Measurements from ENCODE around the gene TTLL10.

The TTLL10 gene

DNA sequence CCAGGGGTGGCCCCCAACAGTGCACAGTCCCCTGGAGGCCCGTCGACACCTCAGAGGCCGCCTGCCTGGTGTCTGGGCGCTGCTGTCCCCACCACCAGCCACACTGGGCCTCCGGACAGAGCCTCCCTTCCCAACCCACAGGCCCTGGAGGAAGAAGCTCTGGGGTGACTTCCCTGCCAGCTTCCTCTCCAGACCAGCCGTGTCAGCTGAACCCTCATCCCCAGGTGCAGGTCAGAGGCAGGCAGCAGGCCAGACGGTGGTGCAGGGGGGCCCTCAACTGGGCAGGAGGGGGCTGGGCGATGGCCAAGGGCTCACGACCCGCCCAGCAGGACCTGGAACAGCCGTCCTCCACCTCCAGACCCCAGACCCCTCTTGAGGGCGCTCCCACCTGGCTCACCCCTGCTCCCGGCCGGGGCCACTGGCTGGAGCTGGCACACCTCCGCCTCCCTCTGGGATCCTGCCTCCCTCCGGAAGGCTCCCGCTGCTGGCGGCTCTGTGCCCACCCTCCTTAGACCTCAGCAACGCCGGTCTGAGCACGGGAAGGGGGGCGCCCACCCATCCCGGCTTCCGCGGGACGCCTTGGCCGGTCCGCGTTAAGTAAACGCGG is 32.2 kb downstream of the TTLL10 start:
- peaks cover 3% of the 10 kb centered on the region for H3K36me3 Mint-ChIP-seq (ENCODE audit: low read depth)
- DNase-seq = no peak
- H3K27ac Mint-ChIP-seq = peak overlapping the region; percentile 42
- no peak for ATAC-seq
- peaks cover 24% of the 10 kb centered on the region for H3K4me1 Mint-ChIP-seq
- H3K27me3 Mint-ChIP-seq = peaks cover 2% of the 10 kb centered on the region
- no peaks in the 10 kb centered on the region for H3K9me3 Mint-ChIP-seq
- H3K4me3 Mint-ChIP-seq = peak overlapping the region; percentile 76

DNA sequence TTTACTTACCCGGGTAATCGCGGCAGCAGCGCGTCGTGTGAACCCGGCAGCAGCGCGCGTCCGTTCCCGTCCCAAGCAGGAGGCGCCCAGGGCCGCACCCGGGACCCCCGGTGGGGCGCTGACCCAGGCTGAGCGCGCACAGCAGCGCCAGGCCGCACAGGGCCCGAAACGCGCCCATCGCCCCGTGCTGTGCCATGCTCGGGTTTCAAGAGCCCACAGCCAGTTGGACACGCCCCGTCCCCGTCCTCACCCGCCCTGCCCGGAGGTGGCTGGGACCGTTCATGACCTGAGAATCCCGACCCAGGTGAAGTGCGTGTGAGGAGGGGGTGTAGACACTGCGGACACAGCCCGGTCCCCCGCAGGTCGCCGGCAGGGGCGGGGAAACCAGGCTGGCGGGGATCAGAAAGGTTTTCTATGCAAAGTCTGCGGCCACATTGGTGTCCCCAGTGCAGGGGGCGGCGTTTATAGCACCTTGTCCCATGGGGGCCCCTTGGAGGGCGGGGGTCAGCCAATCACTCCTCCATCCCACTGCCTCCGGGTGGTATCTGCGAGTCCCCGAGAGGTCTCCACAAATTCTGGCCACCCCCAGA is 32.8 kb downstream of the TTLL10 start, which contains the start of gene TNFRSF18:
Gene TNFRSF18, minus strand, starts transcription at position 217 of the 590 bp plus-strand sequence. Its CDS starts 21 bp downstream, at position 196.
- DNase-seq (peak; percentile 64), ATAC-seq (peak; percentile 27)
- H3K27me3 Mint-ChIP-seq = peaks cover 2% of the 10 kb centered on the region
- H3K4me1 Mint-ChIP-seq = peaks cover 24% of the 10 kb centered on the region
- peak within 1 kb of the TSS; percentile 76 for H3K4me3 Mint-ChIP-seq
- H3K9me3 Mint-ChIP-seq = no peaks in the 10 kb centered on the region
- H3K27ac Mint-ChIP-seq = peak within 1 kb of the TSS; percentile 42
- H3K36me3 Mint-ChIP-seq (ENCODE audit: low read depth) = peaks cover 7% of the 10 kb centered on the region

DNA sequence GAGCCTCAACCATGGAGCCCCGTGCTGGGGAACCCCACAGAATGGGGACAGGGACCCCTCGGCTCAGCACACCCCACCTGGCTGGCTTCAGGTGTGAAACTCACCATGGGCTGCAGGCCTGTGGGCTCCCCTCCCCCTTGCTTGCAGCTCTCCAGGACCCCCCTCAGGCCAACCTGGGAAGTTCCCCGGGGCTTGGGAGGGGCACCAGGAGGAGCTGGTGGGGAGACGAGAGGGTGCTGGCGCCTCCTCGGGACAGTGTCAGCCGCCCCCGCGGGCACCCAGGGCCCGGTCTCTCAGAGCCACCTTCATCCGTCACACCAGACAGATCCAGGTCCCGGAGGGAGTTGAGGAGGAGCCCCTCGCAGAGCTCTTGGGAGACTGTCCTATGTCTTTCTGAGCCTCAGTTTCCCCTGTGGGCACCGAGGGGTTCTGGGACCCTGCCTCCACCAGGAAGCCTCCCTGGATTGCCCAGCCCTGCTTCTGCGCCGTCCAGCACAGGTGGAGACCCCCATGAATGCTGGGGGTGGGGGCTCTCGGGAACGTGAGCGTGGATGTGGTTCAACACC is 33.4 kb downstream of the TTLL10 start:
- ATAC-seq = no peak
- no peak for DNase-seq
- H3K4me1 Mint-ChIP-seq = peaks cover 24% of the 10 kb centered on the region
- peaks cover 7% of the 10 kb centered on the region for H3K36me3 Mint-ChIP-seq (ENCODE audit: low read depth)
- peak overlapping the region; percentile 76 for H3K4me3 Mint-ChIP-seq
- H3K27ac Mint-ChIP-seq = no peak overlapping the region
- H3K27me3 Mint-ChIP-seq = peaks cover 2% of the 10 kb centered on the region
- no peaks in the 10 kb centered on the region for H3K9me3 Mint-ChIP-seq

DNA sequence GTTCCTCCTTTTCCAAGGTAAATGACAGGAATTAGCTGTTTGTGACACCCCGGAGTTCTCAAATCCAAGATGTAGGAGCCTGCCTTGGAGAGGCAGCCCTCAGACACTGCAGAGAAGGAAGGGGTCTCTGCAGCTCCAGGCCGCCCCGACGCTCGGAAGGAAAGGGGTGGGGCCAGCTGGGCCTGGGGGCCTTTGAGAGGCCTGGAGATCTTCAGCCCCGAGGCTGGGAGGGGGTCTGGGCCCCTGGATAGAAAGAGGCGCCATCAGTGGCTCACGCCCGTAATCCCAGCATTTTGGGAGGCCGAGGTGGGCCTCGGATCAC is 33.9 kb downstream of the TTLL10 start:
- H3K36me3 Mint-ChIP-seq (ENCODE audit: low read depth) = peaks cover 7% of the 10 kb centered on the region
- ATAC-seq (no peak), DNase-seq (no peak)
- H3K27me3 Mint-ChIP-seq = peaks cover 2% of the 10 kb centered on the region
- H3K9me3 Mint-ChIP-seq = no peaks in the 10 kb centered on the region
- no peak overlapping the region for H3K4me3 Mint-ChIP-seq
- H3K4me1 Mint-ChIP-seq = peaks cover 24% of the 10 kb centered on the region
- no peak overlapping the region for H3K27ac Mint-ChIP-seq

DNA sequence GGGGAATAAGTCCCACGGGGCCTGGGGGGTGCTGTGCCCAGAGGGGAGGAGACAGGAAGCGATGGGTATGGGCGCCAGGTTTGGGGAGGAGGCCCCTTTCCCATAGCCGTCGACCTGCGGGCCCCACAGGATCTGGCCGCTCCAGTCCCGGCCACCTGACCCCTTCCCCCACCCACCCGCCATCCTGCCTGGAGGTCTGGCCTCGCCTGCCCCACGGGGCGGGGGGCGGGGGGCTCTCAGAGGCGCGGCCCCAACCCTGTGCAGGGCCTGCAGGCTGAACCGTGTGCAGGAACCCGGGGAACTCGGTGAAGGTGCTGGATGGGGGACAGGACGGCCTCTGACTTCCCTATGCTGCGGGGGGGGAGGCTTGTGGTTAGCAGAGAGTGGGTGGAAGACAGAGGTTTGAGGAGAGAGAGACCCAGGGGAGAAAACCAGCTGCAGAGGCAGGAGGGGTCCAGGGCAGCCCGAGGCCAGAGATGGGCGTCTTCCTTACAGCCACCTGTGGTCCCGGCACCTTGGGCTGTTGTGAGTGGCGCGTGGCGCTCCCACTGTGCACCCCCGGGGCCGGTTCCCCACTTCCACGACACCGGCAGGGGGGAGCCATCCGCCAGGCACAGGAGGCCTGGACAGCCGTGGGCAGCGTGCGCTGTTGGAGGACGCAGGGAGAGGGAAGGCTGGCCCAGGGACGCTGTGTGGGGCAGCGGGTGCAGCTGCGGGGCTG is 35.2 kb downstream of the TTLL10 start:
- ATAC-seq (peak; percentile 2), DNase-seq (peak; percentile 59)
- Mint-ChIP-seq H3K36me3 (ENCODE audit: low read depth) (peaks cover 7% of the 10 kb centered on the region), H3K9me3 (no peaks in the 10 kb centered on the region), H3K4me3 (peak overlapping the region; percentile 80), H3K27ac (peak overlapping the region; percentile 90), H3K4me1 (peaks cover 24% of the 10 kb centered on the region), H3K27me3 (peaks cover 2% of the 10 kb centered on the region)

DNA sequence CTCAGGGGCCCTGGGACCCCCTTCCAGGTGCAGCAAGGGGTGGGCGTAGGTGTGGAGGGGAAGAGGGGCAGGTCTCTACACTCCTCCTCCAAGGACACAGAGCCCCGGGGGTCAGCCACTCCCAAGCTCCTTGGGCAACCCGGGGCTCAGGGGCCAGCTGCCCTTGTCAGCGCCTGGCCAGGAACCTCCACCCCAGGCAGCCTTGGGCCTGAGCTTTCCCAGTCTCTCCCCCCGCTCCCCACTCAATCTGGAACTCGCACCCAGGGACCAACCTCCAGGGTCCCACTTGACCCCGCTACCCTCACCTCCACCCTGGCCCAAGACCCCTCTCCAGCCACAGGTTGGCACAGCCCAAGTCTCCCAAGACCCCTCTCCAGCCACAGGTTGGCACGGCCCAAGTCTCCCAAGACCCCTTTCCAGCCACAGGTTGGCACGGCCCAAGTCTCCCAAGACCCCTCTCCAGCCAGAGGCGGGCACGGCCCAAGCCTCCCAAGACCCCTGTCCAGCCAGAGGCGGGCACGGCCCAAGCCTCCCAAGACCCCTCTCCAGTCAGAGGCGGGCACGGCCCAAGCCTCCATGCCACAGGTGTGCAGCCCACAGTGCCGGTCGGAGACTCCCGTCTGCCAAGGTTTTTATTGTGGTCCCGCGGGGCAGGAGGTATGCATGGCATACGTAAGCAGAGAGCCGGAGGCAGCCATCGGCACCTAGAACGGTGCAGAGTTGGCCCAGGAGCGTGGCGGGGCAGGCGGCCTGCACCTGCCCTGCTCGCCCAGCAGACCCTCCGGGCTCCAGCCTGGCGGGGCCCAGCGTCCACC is 37.3 kb downstream of the TTLL10 start:
- ATAC-seq = no peak
- H3K27ac Mint-ChIP-seq = no peak overlapping the region

DNA sequence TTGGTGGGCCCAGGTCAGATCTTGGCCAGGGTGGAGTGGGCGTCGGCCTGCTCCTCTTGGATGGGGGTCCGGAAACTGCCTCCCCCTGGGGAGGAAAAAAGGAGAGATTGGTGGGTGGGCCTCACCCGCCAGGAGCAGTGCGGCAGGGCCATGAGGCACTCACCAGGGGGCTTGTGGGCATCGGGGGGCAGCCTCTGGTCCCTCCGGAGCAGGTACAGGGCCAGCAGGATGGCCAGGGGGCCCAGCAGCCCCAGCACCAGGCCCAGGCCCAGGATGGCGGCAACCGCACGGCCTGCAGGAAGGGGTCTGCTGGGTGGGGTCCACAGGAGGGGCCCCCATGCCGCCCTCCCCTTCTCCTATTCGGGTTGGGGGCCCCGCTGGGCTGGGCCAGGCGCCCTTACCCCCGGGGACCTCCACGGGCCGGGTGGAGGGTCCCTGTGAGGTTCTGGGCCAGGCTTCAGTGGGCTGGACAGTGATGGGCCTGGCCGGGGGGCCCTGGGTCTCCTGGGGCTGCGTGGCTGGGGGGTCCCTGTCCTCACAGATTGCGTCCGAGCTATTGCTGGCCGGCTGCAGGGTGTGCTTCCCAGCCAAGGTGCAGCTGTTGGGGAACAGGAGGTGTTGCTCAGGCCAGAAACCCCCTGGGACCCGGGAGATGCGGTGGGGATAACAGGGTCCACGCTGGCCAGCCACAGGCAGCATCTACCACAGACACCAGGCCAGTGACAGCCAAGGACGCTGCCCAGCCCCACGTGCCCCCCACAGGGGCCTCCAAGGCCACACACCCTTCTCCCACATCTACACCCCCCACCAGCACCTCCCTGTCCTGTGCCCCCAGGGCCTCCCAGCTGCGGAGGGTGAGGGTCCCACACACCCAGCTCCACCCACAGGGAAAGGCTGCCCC is 38.1 kb downstream of the TTLL10 start:
- H3K27me3 Mint-ChIP-seq = peaks cover 2% of the 10 kb centered on the region
- DNase-seq (no peak), ATAC-seq (no peak)
- H3K4me1 Mint-ChIP-seq = peaks cover 46% of the 10 kb centered on the region
- H3K36me3 Mint-ChIP-seq (ENCODE audit: low read depth) = peaks cover 11% of the 10 kb centered on the region
- H3K9me3 Mint-ChIP-seq = no peaks in the 10 kb centered on the region
- H3K4me3 Mint-ChIP-seq = peak overlapping the region; percentile 63
- H3K27ac Mint-ChIP-seq = no peak overlapping the region

More for the DNA sequence above, 37.3 kb downstream of the TTLL10 start:
- Mint-ChIP-seq H3K9me3 (no peaks in the 10 kb centered on the region), H3K4me1 (peaks cover 40% of the 10 kb centered on the region), H3K27me3 (peaks cover 2% of the 10 kb centered on the region), H3K4me3 (peak overlapping the region; percentile 63), H3K36me3 (ENCODE audit: low read depth) (peaks cover 7% of the 10 kb centered on the region)
- DNase-seq = no peak

DNA sequence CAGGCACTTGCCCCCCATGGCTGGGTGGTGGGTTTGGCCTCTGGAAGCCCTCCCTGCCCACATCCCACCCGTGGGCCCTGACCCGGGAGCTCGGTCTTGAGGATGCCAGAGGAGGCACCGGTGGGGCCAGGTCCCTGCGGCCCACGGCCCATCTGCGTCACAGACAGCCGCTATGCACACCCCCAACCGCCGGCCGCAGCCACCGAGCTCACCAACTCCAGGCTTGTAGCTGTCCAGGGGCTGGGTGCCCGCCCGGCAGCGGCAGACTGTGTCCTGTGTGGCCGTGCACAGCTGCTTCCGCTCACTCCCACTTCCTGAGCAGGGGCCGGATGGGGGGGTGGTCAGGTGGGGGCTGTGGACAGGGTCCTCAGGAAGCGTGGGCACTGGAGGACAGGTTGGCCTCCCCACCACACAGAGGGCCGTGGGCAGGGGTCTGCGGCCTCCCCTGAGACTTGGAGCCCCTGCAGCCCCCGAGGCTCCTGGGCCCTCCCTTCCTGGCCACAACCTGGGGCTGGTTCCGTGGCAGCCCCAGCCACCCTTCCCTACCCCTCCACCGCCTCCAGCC is 39.2 kb downstream of the TTLL10 start:
- H3K36me3 Mint-ChIP-seq (ENCODE audit: low read depth) = peaks cover 18% of the 10 kb centered on the region
- peak overlapping the region; percentile 75 for H3K27ac Mint-ChIP-seq
- DNase-seq (peak; percentile 69), ATAC-seq (peak; percentile 6)
- H3K4me1 Mint-ChIP-seq = peaks cover 46% of the 10 kb centered on the region
- peaks cover 2% of the 10 kb centered on the region for H3K27me3 Mint-ChIP-seq
- no peaks in the 10 kb centered on the region for H3K9me3 Mint-ChIP-seq
- H3K4me3 Mint-ChIP-seq = peak overlapping the region; percentile 65

DNA sequence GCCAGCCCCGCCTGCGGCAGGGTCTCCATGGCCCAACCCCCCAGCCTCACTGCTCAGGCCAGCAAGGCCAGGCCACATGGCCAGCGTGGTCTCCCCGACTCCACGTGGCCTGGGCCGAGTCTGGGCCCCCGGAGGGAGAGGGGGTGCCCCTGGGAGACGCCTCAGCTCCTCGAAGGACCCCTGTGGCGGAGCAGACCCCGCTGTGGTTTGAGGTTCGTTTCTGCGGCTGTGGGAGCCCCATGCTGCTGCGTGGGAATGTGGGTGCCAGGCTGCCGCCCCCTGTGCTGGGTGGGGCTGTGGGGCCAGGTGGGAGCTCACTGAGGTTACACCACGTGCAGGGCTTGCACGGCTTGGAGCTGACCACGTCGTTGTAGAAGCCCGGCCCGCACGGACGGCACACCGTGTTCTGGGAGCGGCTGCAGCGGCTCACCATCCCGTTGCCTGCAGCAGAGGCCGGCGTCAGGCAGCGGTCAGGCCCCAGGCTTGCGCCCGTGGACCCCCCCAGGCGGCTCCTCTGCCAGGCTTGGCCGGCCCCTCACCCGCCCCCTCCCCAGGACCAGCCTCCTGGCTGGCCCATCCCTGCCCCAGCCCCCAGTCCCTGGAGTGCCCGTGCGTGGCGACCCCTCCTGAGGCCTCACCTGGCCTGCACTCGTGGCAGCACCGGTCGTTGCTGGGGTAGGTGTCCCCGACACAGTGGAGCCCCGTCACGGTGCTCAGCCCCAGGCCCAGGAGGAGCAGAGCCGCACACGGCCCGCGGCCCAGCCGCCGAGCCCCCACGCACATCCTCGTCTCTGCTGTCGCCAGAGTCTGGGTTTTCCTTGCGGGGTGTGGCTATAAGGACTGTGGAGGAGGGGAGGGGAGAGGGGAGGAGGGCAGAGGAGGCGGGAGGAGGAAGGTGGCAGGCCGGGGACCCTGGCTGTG is 39.9 kb downstream of the TTLL10 start, which contains the start of gene TNFRSF4:
Gene TNFRSF4, minus strand, starts transcription at position 809 of the 921 bp plus-strand sequence. Its CDS starts 26 bp downstream, at position 783.
- Mint-ChIP-seq H3K9me3 (no peaks in the 10 kb centered on the region), H3K27me3 (no peaks in the 10 kb centered on the region), H3K36me3 (ENCODE audit: low read depth) (peaks cover 21% of the 10 kb centered on the region), H3K4me3 (peak within 1 kb of the TSS; percentile 65), H3K27ac (peak within 1 kb of the TSS; percentile 75), H3K4me1 (peaks cover 44% of the 10 kb centered on the region)
- ATAC-seq = peak; percentile 16
- DNase-seq = peak; percentile 54

DNA sequence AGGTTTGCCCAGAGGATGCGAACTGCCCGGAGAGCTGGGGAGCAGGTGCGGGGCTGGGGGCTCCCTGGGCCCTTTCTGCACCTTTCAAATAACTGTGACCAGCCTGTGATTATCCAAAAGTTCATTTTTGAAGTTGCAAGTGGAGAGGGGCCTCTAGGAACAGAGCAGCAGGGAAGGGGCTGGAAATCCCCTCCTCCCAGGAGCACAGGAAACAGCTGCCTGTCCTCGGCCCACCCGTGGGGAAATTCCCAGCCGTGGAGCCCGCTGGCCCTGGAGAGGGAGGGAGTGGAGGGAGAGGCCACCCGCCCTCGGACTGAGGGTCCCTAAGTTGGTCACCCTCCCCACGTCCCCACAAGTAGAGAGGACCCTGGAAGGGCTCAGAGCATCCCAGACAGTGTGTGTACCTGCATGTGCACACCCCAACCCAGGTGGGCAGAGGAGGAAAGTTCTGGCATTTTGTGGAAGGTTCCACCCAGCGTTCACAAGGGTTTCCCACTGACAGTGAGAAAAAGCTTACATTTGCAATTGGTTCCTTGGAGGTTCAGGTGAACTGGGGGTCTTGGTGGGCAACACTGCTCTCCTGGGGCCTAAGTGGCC is 41.5 kb downstream of the TTLL10 start:
- Mint-ChIP-seq H3K27ac (peak overlapping the region; percentile 67), H3K4me3 (peak overlapping the region; percentile 65), H3K4me1 (peaks cover 42% of the 10 kb centered on the region), H3K9me3 (no peaks in the 10 kb centered on the region), H3K27me3 (no peaks in the 10 kb centered on the region), H3K36me3 (ENCODE audit: low read depth) (peaks cover 18% of the 10 kb centered on the region)
- DNase-seq = no peak
- ATAC-seq = no peak

DNA sequence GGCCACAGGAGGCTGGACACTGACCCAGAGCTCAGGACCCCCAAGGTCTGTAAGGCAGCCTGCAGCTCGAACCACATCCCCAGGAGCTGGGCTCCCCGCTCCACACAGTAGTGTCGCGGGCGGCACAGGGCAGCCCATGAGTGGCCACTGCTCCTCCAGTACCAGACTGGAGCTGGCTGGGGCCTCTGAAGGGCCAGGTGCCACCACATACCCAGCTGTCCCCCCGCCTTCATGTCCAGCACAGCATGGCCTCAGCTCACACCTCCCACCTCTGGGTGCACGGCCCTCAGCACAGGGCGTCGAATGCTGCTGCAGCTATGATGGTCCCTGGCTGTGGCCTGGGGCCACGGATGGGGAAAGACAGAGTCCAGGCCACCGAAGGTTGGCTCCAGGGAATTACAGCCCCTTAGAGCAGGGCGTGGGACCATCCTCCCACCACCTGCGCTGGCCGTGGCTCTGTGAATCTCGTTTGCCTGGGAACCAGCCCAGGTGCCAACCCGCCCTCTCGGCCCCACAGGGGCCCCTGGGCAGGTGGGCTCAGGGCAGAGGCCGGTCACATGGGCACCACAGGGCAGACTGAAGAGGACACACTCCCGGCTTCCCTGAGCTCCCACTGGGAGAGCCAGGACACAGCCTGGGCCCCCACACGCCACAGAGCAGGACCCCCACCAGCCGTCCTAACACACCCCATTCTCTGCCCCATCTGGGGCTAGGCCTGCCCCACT is 42.4 kb downstream of the TTLL10 start:
- Mint-ChIP-seq H3K27me3 (no peaks in the 10 kb centered on the region), H3K27ac (peak overlapping the region; percentile 82), H3K9me3 (no peaks in the 10 kb centered on the region), H3K36me3 (ENCODE audit: low read depth) (peaks cover 17% of the 10 kb centered on the region), H3K4me3 (no peak overlapping the region), H3K4me1 (peaks cover 42% of the 10 kb centered on the region)
- ATAC-seq = no peak
- no peak for DNase-seq
